Activated T-helper 17 cell treated with anti-CD3 and anti-CD28 coated beads, Interleukin-2, amount 50 U/mL, for 72 hours (primary cell): ENCODE measurements around the gene ATG2A. TPM values are rescaled to one million over a fixed set of nuclear protein-coding genes. Genes with fewer than 3 reads are reported as not detected.

Experiments
- ATAC-seq: fragments of 150-1000 bp; cut with Tn5 transposase; replicated peaks from 2 replicates; pipeline ENCODE4 v1.10.0; 2021; ENCODE audit warnings: mild to moderate bottlenecking, moderate library complexity
- H3K27ac Mint-ChIP-seq: one replicate; pipeline ENCODE4 v1.8.0; 2022; ENCODE audit warnings: mixed read lengths
- H3K27me3 Mint-ChIP-seq: one replicate; pipeline ENCODE4 v1.8.0; 2022; ENCODE audit warnings: mixed read lengths
- H3K36me3 Mint-ChIP-seq: one replicate; pipeline ENCODE4 v1.8.0; 2022; ENCODE audit warnings: low read depth, mild to moderate bottlenecking, mixed read lengths
- H3K4me1 Mint-ChIP-seq: one replicate; pipeline ENCODE4 v1.8.0; 2022; ENCODE audit warnings: mixed read lengths
- H3K4me3 Mint-ChIP-seq: one replicate; pipeline ENCODE4 v1.8.0; 2022; ENCODE audit warnings: mild to moderate bottlenecking, mixed read lengths
- H3K9me3 Mint-ChIP-seq: one replicate; pipeline ENCODE4 v1.8.0; 2022; ENCODE audit warnings: mixed read lengths
- total RNA-seq, 2 donors: library from RNA; stranded (reverse); gene quantifications; one replicate each; pipeline ENCODE4 v1.2.3, GENCODE V29; 2022

The ATG2A gene
- total RNA-seq, 2 donors from 2014 or later, result 20.9 to 23.1 TPM

- Mint-ChIP-seq H3K27ac (no peak overlapping the region), H3K36me3 (peaks cover 66% of the 10 kb centered on the region), H3K9me3 (no peaks in the 10 kb centered on the region), H3K27me3 (no peaks in the 10 kb centered on the region), H3K4me3 (no peak overlapping the region), H3K4me1 (no peaks in the 10 kb centered on the region)
- ATAC-seq, result no peak
Measured at GRCh38 chr11:64931290-64931689, 14.3 kb upstream of the ATG2A start.

GRCh38 chr11:64930340-64930739, 13.3 kb upstream of the ATG2A start:
- Mint-ChIP-seq H3K4me3 (no peak overlapping the region), H3K9me3 (no peaks in the 10 kb centered on the region), H3K27me3 (no peaks in the 10 kb centered on the region), H3K27ac (no peak overlapping the region), H3K36me3 (peaks cover 66% of the 10 kb centered on the region), H3K4me1 (no peaks in the 10 kb centered on the region)
- ATAC-seq, result no peak

- no peaks in the 10 kb centered on the region for H3K4me1 Mint-ChIP-seq
- H3K27me3 Mint-ChIP-seq, result no peaks in the 10 kb centered on the region
- H3K9me3 Mint-ChIP-seq, result no peaks in the 10 kb centered on the region
- no peak overlapping the region for H3K27ac Mint-ChIP-seq
- H3K36me3 Mint-ChIP-seq, result peaks cover 66% of the 10 kb centered on the region
- no peak for ATAC-seq
- H3K4me3 Mint-ChIP-seq, result no peak overlapping the region
Measured at GRCh38 chr11:64929625-64930024, 12.6 kb upstream of the ATG2A start.

- H3K27ac Mint-ChIP-seq, result no peak overlapping the region
- ATAC-seq, result no peak
- H3K4me3 Mint-ChIP-seq, result no peak overlapping the region
- no peaks in the 10 kb centered on the region for H3K9me3 Mint-ChIP-seq
- H3K36me3 Mint-ChIP-seq, result peaks cover 61% of the 10 kb centered on the region
- H3K4me1 Mint-ChIP-seq, result no peaks in the 10 kb centered on the region
- H3K27me3 Mint-ChIP-seq, result no peaks in the 10 kb centered on the region
Measured at GRCh38 chr11:64928957-64929356, 11.9 kb upstream of the ATG2A start.

GRCh38 chr11:64926689-64927088, 9.7 kb upstream of the ATG2A start:
- no peak for ATAC-seq
- Mint-ChIP-seq H3K27me3 (no peaks in the 10 kb centered on the region), H3K4me3 (peak overlapping the region; percentile 6), H3K27ac (no peak overlapping the region), H3K36me3 (peaks cover 42% of the 10 kb centered on the region), H3K4me1 (no peaks in the 10 kb centered on the region), H3K9me3 (no peaks in the 10 kb centered on the region)

- Mint-ChIP-seq H3K9me3 (no peaks in the 10 kb centered on the region), H3K4me1 (no peaks in the 10 kb centered on the region), H3K4me3 (peak overlapping the region; percentile 90), H3K27ac (peak overlapping the region; percentile 78), H3K36me3 (peaks cover 33% of the 10 kb centered on the region), H3K27me3 (no peaks in the 10 kb centered on the region)
- ATAC-seq, result no peak
Measured at GRCh38 chr11:64925536-64926436, 8.8 kb upstream of the ATG2A start.

GRCh38 chr11:64924910-64925284, 7.9 kb upstream of the ATG2A start:
- H3K4me1 Mint-ChIP-seq, result no peaks in the 10 kb centered on the region
- no peaks in the 10 kb centered on the region for H3K9me3 Mint-ChIP-seq
- peaks cover 24% of the 10 kb centered on the region for H3K36me3 Mint-ChIP-seq
- no peaks in the 10 kb centered on the region for H3K27me3 Mint-ChIP-seq
- peak overlapping the region; percentile 78 for H3K27ac Mint-ChIP-seq
- peak; percentile 25 for ATAC-seq
- peak overlapping the region; percentile 90 for H3K4me3 Mint-ChIP-seq

GRCh38 chr11:64923944-64924909, 7.2 kb upstream of the ATG2A start, which contains the start of gene PPP2R5B:
PPP2R5B (plus strand) TSS chr11:64924689; CDS start chr11:64925735, 1,046 bp downstream.
- Mint-ChIP-seq H3K4me1 (no peaks in the 10 kb centered on the region), H3K4me3 (peak within 1 kb of the TSS; percentile 90), H3K27ac (peak within 1 kb of the TSS; percentile 95), H3K27me3 (no peaks in the 10 kb centered on the region), H3K36me3 (peaks cover 18% of the 10 kb centered on the region), H3K9me3 (no peaks in the 10 kb centered on the region)
- ATAC-seq, result peak; percentile 94

- Mint-ChIP-seq H3K9me3 (no peaks in the 10 kb centered on the region), H3K4me1 (no peaks in the 10 kb centered on the region), H3K27ac (peak overlapping the region; percentile 66), H3K27me3 (no peaks in the 10 kb centered on the region), H3K36me3 (peaks cover 14% of the 10 kb centered on the region), H3K4me3 (no peak overlapping the region)
- ATAC-seq, result no peak
Measured at GRCh38 chr11:64923151-64923661, 6.2 kb upstream of the ATG2A start.

- Mint-ChIP-seq H3K27ac (no peak overlapping the region), H3K36me3 (no peaks in the 10 kb centered on the region), H3K4me1 (peaks cover 9% of the 10 kb centered on the region), H3K27me3 (no peaks in the 10 kb centered on the region), H3K4me3 (no peak overlapping the region), H3K9me3 (no peaks in the 10 kb centered on the region)
- no peak for ATAC-seq
Measured at GRCh38 chr11:64921384-64921783, 4.4 kb upstream of the ATG2A start.

GRCh38 chr11:64920124-64920523, 3.1 kb upstream of the ATG2A start:
- no peaks in the 10 kb centered on the region for H3K9me3 Mint-ChIP-seq
- no peaks in the 10 kb centered on the region for H3K27me3 Mint-ChIP-seq
- H3K27ac Mint-ChIP-seq, result no peak overlapping the region
- H3K4me1 Mint-ChIP-seq, result peaks cover 16% of the 10 kb centered on the region
- H3K36me3 Mint-ChIP-seq, result no peaks in the 10 kb centered on the region
- ATAC-seq, result no peak
- no peak overlapping the region for H3K4me3 Mint-ChIP-seq

GRCh38 chr11:64919627-64920026, 2.6 kb upstream of the ATG2A start:
- no peak for ATAC-seq
- Mint-ChIP-seq H3K9me3 (no peaks in the 10 kb centered on the region), H3K27ac (no peak overlapping the region), H3K4me1 (peaks cover 16% of the 10 kb centered on the region), H3K4me3 (no peak overlapping the region), H3K36me3 (no peaks in the 10 kb centered on the region), H3K27me3 (no peaks in the 10 kb centered on the region)

- Mint-ChIP-seq H3K9me3 (no peaks in the 10 kb centered on the region), H3K4me3 (peak overlapping the region; percentile 95), H3K36me3 (no peaks in the 10 kb centered on the region), H3K27me3 (no peaks in the 10 kb centered on the region), H3K4me1 (peaks cover 16% of the 10 kb centered on the region), H3K27ac (peak overlapping the region; percentile 97)
- ATAC-seq, result no peak
Measured at GRCh38 chr11:64918017-64918416, 1.0 kb upstream of the ATG2A start.

- H3K27ac Mint-ChIP-seq, result peak overlapping the region; percentile 97
- H3K4me3 Mint-ChIP-seq, result peak overlapping the region; percentile 95
- H3K36me3 Mint-ChIP-seq, result peaks cover 4% of the 10 kb centered on the region
- H3K27me3 Mint-ChIP-seq, result no peaks in the 10 kb centered on the region
- peaks cover 16% of the 10 kb centered on the region for H3K4me1 Mint-ChIP-seq
- H3K9me3 Mint-ChIP-seq, result no peaks in the 10 kb centered on the region
- no peak for ATAC-seq
Measured at GRCh38 chr11:64917663-64917995, 620 bp upstream of the ATG2A start.
